SU-DHL-6 (cell line): ENCODE data around the gene SLC44A1.

Experiments
- EZH2phosphoT487 ChIP-seq: fragments of 200-600 bp; sonication (generic), shearing (Covaris generic); conservative IDR thresholded peaks from 2 replicates; pipeline ENCODE4 v1.6.1; 2018; ENCODE audit warnings: mild to moderate bottlenecking, antibody characterized with exemption, low read length, moderate library complexity, mixed read lengths
- TF ChIP-seq, protein P1 (sequence below): fragments of 200-600 bp; sonication (generic); IDR thresholded peaks from one replicate; pipeline ENCODE4 v1.5.1; 2017; ENCODE audit warnings: antibody characterized with exemption, mild to moderate bottlenecking, low read length, moderate library complexity; ENCODE audit not compliant: insufficient read depth, poor library complexity, severe bottlenecking

DNA sequence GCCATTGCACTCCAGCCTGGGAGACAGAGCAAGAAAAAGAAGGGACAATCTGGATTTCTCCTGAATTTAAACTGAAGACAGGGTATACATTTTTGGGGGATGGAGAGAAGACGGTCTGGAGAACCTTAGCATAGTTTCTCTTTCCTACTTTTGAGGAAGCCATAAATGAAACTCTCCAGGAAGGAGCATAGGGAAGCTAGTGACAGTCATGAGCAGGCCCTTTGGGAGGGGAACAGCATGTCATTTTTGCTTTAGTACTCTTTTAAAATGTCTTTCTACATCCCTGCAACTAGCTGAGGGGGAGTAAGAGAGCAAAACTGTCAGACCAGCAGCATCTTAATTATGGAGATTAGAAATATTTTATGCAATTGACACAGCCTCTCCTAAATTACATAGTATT lies 8.2 kb upstream of the SLC44A1 start:
- TF ChIP-seq EZH2phosphoT487: no peak
- TF ChIP-seq, protein P1, sequence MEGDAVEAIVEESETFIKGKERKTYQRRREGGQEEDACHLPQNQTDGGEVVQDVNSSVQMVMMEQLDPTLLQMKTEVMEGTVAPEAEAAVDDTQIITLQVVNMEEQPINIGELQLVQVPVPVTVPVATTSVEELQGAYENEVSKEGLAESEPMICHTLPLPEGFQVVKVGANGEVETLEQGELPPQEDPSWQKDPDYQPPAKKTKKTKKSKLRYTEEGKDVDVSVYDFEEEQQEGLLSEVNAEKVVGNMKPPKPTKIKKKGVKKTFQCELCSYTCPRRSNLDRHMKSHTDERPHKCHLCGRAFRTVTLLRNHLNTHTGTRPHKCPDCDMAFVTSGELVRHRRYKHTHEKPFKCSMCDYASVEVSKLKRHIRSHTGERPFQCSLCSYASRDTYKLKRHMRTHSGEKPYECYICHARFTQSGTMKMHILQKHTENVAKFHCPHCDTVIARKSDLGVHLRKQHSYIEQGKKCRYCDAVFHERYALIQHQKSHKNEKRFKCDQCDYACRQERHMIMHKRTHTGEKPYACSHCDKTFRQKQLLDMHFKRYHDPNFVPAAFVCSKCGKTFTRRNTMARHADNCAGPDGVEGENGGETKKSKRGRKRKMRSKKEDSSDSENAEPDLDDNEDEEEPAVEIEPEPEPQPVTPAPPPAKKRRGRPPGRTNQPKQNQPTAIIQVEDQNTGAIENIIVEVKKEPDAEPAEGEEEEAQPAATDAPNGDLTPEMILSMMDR: no peak
